Activated CD8-positive, alpha-beta memory T cell treated with anti-CD3 and anti-CD28 coated beads for 24 hours (primary cell): ENCODE measurements around the gene PASK.

ENCODE experiments used
- DNase-seq: peaks from one replicate; pipeline ENCODE4 v3.0.0-alpha.2; 2020

PASK gene

GRCh38 chr2:241123816-241124536 is 25.3 kb downstream of the PASK start:
- no peak for DNase-seq

GRCh38 chr2:241122376-241123002 is 26.8 kb downstream of the PASK start:
- DNase-seq: no peak

GRCh38 chr2:241121008-241121407 is 28.3 kb downstream of the PASK start:
- DNase-seq: no peak

GRCh38 chr2:241120440-241120839 is 28.8 kb downstream of the PASK start:
- DNase-seq: no peak

- DNase-seq: no peak
These were observed 30.4 kb downstream of the PASK start for GRCh38 chr2:241118737-241119505.

GRCh38 chr2:241116606-241117560 is 32.4 kb downstream of the PASK start:
- DNase-seq: no peak

GRCh38 chr2:241115361-241115760 is 33.9 kb downstream of the PASK start:
- no peak for DNase-seq

- no peak for DNase-seq
These were observed 34.4 kb downstream of the PASK start for GRCh38 chr2:241114836-241115235.

- DNase-seq: peak; percentile 76
These were observed 36.7 kb downstream of the PASK start for GRCh38 chr2:241112592-241112991.

- DNase-seq: no peak
These were observed 37.2 kb downstream of the PASK start for GRCh38 chr2:241112046-241112445.

GRCh38 chr2:241111440-241111805 is 37.8 kb downstream of the PASK start:
- DNase-seq: peak; percentile 71

GRCh38 chr2:241110607-241111439 is 38.4 kb downstream of the PASK start:
- DNase-seq: peak; percentile 69

- DNase-seq: no peak
These were observed 39.1 kb downstream of the PASK start for GRCh38 chr2:241110089-241110606.

- DNase-seq: peak; percentile 72
These were observed 39.8 kb downstream of the PASK start for GRCh38 chr2:241109210-241110088.

- DNase-seq: peak; percentile 73
These were observed 40.7 kb downstream of the PASK start for GRCh38 chr2:241108271-241109209.

- peak; percentile 50 for DNase-seq
These were observed 42.1 kb downstream of the PASK start for GRCh38 chr2:241107031-241107783.

- peak; percentile 57 for DNase-seq
These were observed 43.6 kb downstream of the PASK start for GRCh38 chr2:241105641-241106040.

GRCh38 chr2:241104611-241105010 is 44.7 kb downstream of the PASK start:
- peak; percentile 47 for DNase-seq
